Peyer's patch (tissue), 4 donors: Measurements from ENCODE around the gene PPP1R3F. TPM values are rescaled to one million over a fixed set of nuclear protein-coding genes. Genes with fewer than 3 reads are reported as not detected.
A peak's percentile ranks its signal among the peaks of the same experiment; 100 is the strongest.

Experiments
- DNase-seq, 3 donors: peaks; one replicate each; pipeline ENCODE4 v3.0.0-alpha.2; 2017 to 2019
- H3K27ac ChIP-seq, 4 donors: fragments of 200-600 bp; sonication (generic); one replicate each; pipeline ENCODE4 v1.5.1; 2016 to 2019
- H3K27me3 ChIP-seq, 2 donors: fragments of 200-600 bp; sonication (generic); one replicate each; pipeline ENCODE4 v1.5.1; 2019
- H3K36me3 ChIP-seq, 3 donors: fragments of 200-600 bp; sonication (generic); one replicate each; pipeline ENCODE4 v1.5.1; 2016 to 2019
- H3K4me1 ChIP-seq, 4 donors: fragments of 200-600 bp; sonication (generic); one replicate each; pipeline ENCODE4 v1.5.1; 2016 to 2019
- H3K4me3 ChIP-seq, 4 donors: fragments of 200-600 bp; sonication (generic); 1 replicate in 3 of 4; 2 replicates in 1 of 4; pipeline ENCODE4 v1.5.1; 2016 to 2019; ENCODE audit warnings: mild to moderate bottlenecking in 1 of 4
- H3K9me3 ChIP-seq, 4 donors: fragments of 200-600 bp; sonication (generic); one replicate each; pipeline ENCODE4 v1.5.1; 2016 to 2019; ENCODE audit warnings: mild to moderate bottlenecking in 1 of 4
- CTCF ChIP-seq, 6 experiments: fragments of 450-650 bp in 4 of 6; fragments of 200-600 bp in 2 of 6; sonication (generic) in 1 of 6; IDR thresholded peaks; one replicate each; pipeline ENCODE4 v1.5.1; 2017 to 2019; ENCODE audit warnings: antibody characterized with exemption in 6 of 6, mild to moderate bottlenecking in 3 of 6, moderate library complexity in 1 of 6
- POLR2A ChIP-seq, 2 donors: fragments of 450-650 bp; IDR thresholded peaks; one replicate each; pipeline ENCODE4 v1.5.1; 2017; ENCODE audit warnings: antibody characterized with exemption in 2 of 2, mild to moderate bottlenecking in 2 of 2, moderate library complexity in 2 of 2
- total RNA-seq, 4 donors: library from RNA; depleted of rRNA; stranded (reverse); fragments of >200 nt; gene quantifications; one replicate each; pipeline ENCODE4 v1.1.0, GENCODE V29; 2016

Gene PPP1R3F
- total RNA-seq = 10 to 100 TPM in 1 of 4 donors, 1 to 10 TPM in 3; 2.5 to 19.0 (median 7.5) TPM

- no peak for DNase-seq
- H3K4me3 ChIP-seq = peak within 1 kb of the TSS; percentile 68 to 90 (median 76)
- no peaks in the 10 kb centered on the region for H3K36me3 ChIP-seq
- peak within 1 kb of the TSS; percentile 87 to 97 (median 94) for H3K27ac ChIP-seq
- peaks cover 0 to 15% (median 7%) of the 10 kb centered on the region in 4 donors for H3K4me1 ChIP-seq
- TF ChIP-seq POLR2A (IDR thresholded peaks at IDR 0.05) = peak in 1 of 2 donors; percentile 71
- TF ChIP-seq CTCF (IDR thresholded peaks at IDR 0.05) = no peak
- H3K9me3 ChIP-seq = no peaks in the 10 kb centered on the region
- no peaks in the 10 kb centered on the region for H3K27me3 ChIP-seq
Measured at GRCh38 chrX:49269767-49270248, at the start of gene PPP1R3F. Gene PPP1R3F, plus strand, starts transcription at chrX:49269793. Its CDS starts 77 bp downstream, at chrX:49269870.

- TF ChIP-seq CTCF (IDR thresholded peaks at IDR 0.05) (no peak), POLR2A (IDR thresholded peaks at IDR 0.05) (no peak)
- H3K4me1 ChIP-seq = no peaks in the 10 kb centered on the region
- no peaks in the 10 kb centered on the region for H3K27me3 ChIP-seq
- H3K27ac ChIP-seq = no peak overlapping the region
- no peak overlapping the region for H3K4me3 ChIP-seq
- DNase-seq = no peak
- no peaks in the 10 kb centered on the region for H3K36me3 ChIP-seq
- no peaks in the 10 kb centered on the region for H3K9me3 ChIP-seq
Measured at GRCh38 chrX:49220100-49220499, 49.5 kb upstream of the PPP1R3F start.

GRCh38 chrX:49221868-49222267 lies 47.7 kb upstream of the PPP1R3F start:
- no peak for TF ChIP-seq CTCF (IDR thresholded peaks at IDR 0.05)
- TF ChIP-seq POLR2A (IDR thresholded peaks at IDR 0.05) = no peak
- Histone ChIP-seq H3K27ac (no peak overlapping the region), H3K4me3 (no peak overlapping the region), H3K36me3 (no peaks in the 10 kb centered on the region), H3K27me3 (no peaks in the 10 kb centered on the region), H3K9me3 (no peaks in the 10 kb centered on the region), H3K4me1 (no peaks in the 10 kb centered on the region)
- DNase-seq = no peak

- Histone ChIP-seq H3K4me3 (no peak overlapping the region), H3K27ac (no peak overlapping the region), H3K36me3 (no peaks in the 10 kb centered on the region), H3K4me1 (no peaks in the 10 kb centered on the region), H3K27me3 (no peaks in the 10 kb centered on the region), H3K9me3 (no peaks in the 10 kb centered on the region)
- no peak for TF ChIP-seq POLR2A (IDR thresholded peaks at IDR 0.05)
- TF ChIP-seq CTCF (IDR thresholded peaks at IDR 0.05) = no peak
- DNase-seq = no peak
Measured at GRCh38 chrX:49225858-49226257, 43.7 kb upstream of the PPP1R3F start.

- Histone ChIP-seq H3K4me1 (no peaks in the 10 kb centered on the region), H3K27me3 (no peaks in the 10 kb centered on the region), H3K4me3 (no peak overlapping the region), H3K9me3 (no peaks in the 10 kb centered on the region), H3K36me3 (no peaks in the 10 kb centered on the region), H3K27ac (no peak overlapping the region)
- TF ChIP-seq CTCF (IDR thresholded peaks at IDR 0.05) (no peak), POLR2A (IDR thresholded peaks at IDR 0.05) (no peak)
- DNase-seq = no peak
Measured at GRCh38 chrX:49226946-49227345, 42.6 kb upstream of the PPP1R3F start.

- no peaks in the 10 kb centered on the region for H3K9me3 ChIP-seq
- no peak for DNase-seq
- no peaks in the 10 kb centered on the region for H3K27me3 ChIP-seq
- H3K4me1 ChIP-seq = no peaks in the 10 kb centered on the region
- H3K4me3 ChIP-seq = no peak overlapping the region
- no peak overlapping the region for H3K27ac ChIP-seq
- no peak for TF ChIP-seq POLR2A (IDR thresholded peaks at IDR 0.05)
- no peak for TF ChIP-seq CTCF (IDR thresholded peaks at IDR 0.05)
- H3K36me3 ChIP-seq = no peaks in the 10 kb centered on the region
Measured at GRCh38 chrX:49227726-49228125, 41.9 kb upstream of the PPP1R3F start.
